B cell (primary cell): ENCODE data around the gene VAC14. TPM values are rescaled to one million over a fixed set of nuclear protein-coding genes. Genes with fewer than 3 reads are reported as not detected.

Experiments used
- ATAC-seq: fragments of 200-7000 bp; cut with Tn5 transposase; one replicate; pipeline ENCODE4 v1.10.0; 2021; ENCODE audit warnings: low read depth, mild to moderate bottlenecking, moderate number of reproducible peaks, moderate library complexity
- CTCF ChIA-PET: fragments of 350-600 bp; sonication (Branson Sonifier 250); formaldehyde crosslinking; loops from one replicate; lab custom pipeline; 2021; ENCODE audit warnings: antibody characterized with exemption, inconsistent platforms; lab: Charles Lee
- POLR2A ChIA-PET: fragments of 350-600 bp; sonication (Branson Sonifier 250); formaldehyde crosslinking; loops from one replicate; lab custom pipeline; 2021; ENCODE audit warnings: antibody characterized with exemption; lab: Charles Lee
- DNase-seq: peaks from one replicate; pipeline ENCODE4 v3.0.0; 2013
- H2AFZ ChIP-seq: 2 replicates; pipeline ENCODE4 v1.6.1; 2012; ENCODE audit warnings: mild to moderate bottlenecking, low read depth, low read length; ENCODE audit not compliant: insufficient read depth, poor library complexity, severe bottlenecking
- H3K27ac ChIP-seq, 2 donors: 1 replicate in 1 of 2; 2 replicates in 1 of 2; pipeline ENCODE4 v1.5.1; 2012 to 2013; ENCODE audit warnings: low read length in 2 of 2, mild to moderate bottlenecking in 2 of 2, moderate library complexity in 1 of 2
- H3K27me3 ChIP-seq, 4 experiments: fragments of 200-600 bp in 1 of 4; sonication (generic) in 1 of 4; replicated peaks in 1 of 4; 1 replicate in 2 of 4; 2 replicates in 2 of 4; pipeline versions ENCODE4 v1.6.1 to v1.7.0; 2013 to 2016; ENCODE audit warnings: low read length in 3 of 4, mild to moderate bottlenecking in 2 of 4, mixed read lengths in 1 of 4, moderate library complexity in 1 of 4; ENCODE audit not compliant: insufficient read depth in 4 of 4, control insufficient read depth in 3 of 4; ENCODE audit errors: control extremely low read depth in 1 of 4
- H3K36me3 ChIP-seq, 2 experiments: replicated peaks in 1 of 2; 1 replicate in 1 of 2; 2 replicates in 1 of 2; pipeline versions ENCODE4 v1.6.1 to v1.7.1; 2013; ENCODE audit warnings: low read length in 1 of 2; ENCODE audit not compliant: insufficient read depth in 2 of 2, control insufficient read depth in 1 of 2; ENCODE audit errors: control extremely low read depth in 1 of 2, extremely low read depth in 1 of 2
- H3K4me1 ChIP-seq, 2 donors: fragments of 200-600 bp in 1 of 2; sonication (generic) in 1 of 2; 1 replicate in 1 of 2; 2 replicates in 1 of 2; pipeline versions ENCODE4 v1.5.1 to v1.6.1; 2013 to 2017; ENCODE audit warnings: low read length in 2 of 2; ENCODE audit not compliant: control insufficient read depth in 2 of 2, insufficient read depth in 2 of 2
- H3K4me2 ChIP-seq: replicated peaks from 2 replicates; pipeline ENCODE3; 2012; ENCODE audit warnings: mild to moderate bottlenecking, low read depth, low read length; ENCODE audit not compliant: poor library complexity, severe bottlenecking
- H3K4me3 ChIP-seq, 5 experiments: fragments of 200-600 bp in 1 of 5; sonication (generic) in 1 of 5; 1 replicate in 3 of 5; 2 replicates in 2 of 5; pipeline versions ENCODE4 v1.5.1 to v1.7.0; 2011 to 2016; ENCODE audit warnings: low read length in 4 of 5, mild to moderate bottlenecking in 4 of 5, low read depth in 2 of 5, control low read depth in 1 of 5, moderate library complexity in 1 of 5; ENCODE audit not compliant: insufficient read depth in 1 of 5; ENCODE audit errors: control extremely low read depth in 1 of 5, extremely low read depth in 1 of 5
- H3K79me2 ChIP-seq: fragments of 200-600 bp; sonication (generic); one replicate; pipeline ENCODE4 v1.6.0; 2016; ENCODE audit warnings: low read length; ENCODE audit not compliant: control insufficient read depth, insufficient read depth
- H3K9ac ChIP-seq: fragments of 200-600 bp; sonication (generic); 2 replicates; pipeline ENCODE4 v1.6.1; 2017; ENCODE audit warnings: mild to moderate bottlenecking, low read length, moderate library complexity
- H3K9me3 ChIP-seq, 3 donors: one replicate each; pipeline versions ENCODE4 v1.6.1 to v1.7.1; 2013; ENCODE audit warnings: low read length in 2 of 3; ENCODE audit not compliant: control insufficient read depth in 2 of 3, insufficient read depth in 1 of 3; ENCODE audit errors: control extremely low read depth in 1 of 3
- H4K20me1 ChIP-seq: 2 replicates; pipeline ENCODE4 v1.6.0; 2012; ENCODE audit warnings: mild to moderate bottlenecking, low read length; ENCODE audit not compliant: insufficient read depth, control insufficient read depth, poor library complexity, severe bottlenecking
- H3K27ac Mint-ChIP-seq: one replicate; pipeline ENCODE4 v1.8.0; 2021; ENCODE audit warnings: mixed read lengths
- H3K27me3 Mint-ChIP-seq: one replicate; pipeline ENCODE4 v1.8.0; 2021; ENCODE audit warnings: mixed read lengths
- H3K4me1 Mint-ChIP-seq: one replicate; pipeline ENCODE4 v1.8.0; 2021; ENCODE audit warnings: mixed read lengths
- H3K4me3 Mint-ChIP-seq: one replicate; pipeline ENCODE4 v1.8.0; 2021; ENCODE audit warnings: mixed read lengths
- H3K9me3 Mint-ChIP-seq: one replicate; pipeline ENCODE4 v1.8.0; 2022; ENCODE audit warnings: mixed read lengths; ENCODE audit not compliant: insufficient read depth
- EZH2 ChIP-seq: IDR thresholded peaks from 2 replicates; pipeline ENCODE4 v1.6.1; 2012; ENCODE audit warnings: borderline replicate concordance, low read depth, mild to moderate bottlenecking, moderate library complexity, low read length; ENCODE audit not compliant: insufficient read depth, poor library complexity, severe bottlenecking
- WGBS: methylation state at CpG from one replicate; pipeline ENCODE4 v1.1.5; 2013; ENCODE audit warnings: missing lambda C conversion rate; ENCODE audit not compliant: insufficient coverage; 5-methylcytosine and 5-hydroxymethylcytosine counted together
- intact Hi-C: fragments of 100-400 bp; cut with micrococcal nuclease; formaldehyde crosslinking; loops from one replicate; pipeline ENCODE4 v1.10.0; 2022
- polyA plus RNA-seq: library from polyadenylated mRNA; depleted of rRNA; stranded (reverse); fragments of >200 nt; gene quantifications from 2 replicates; pipeline ENCODE4 v1.2.3, GENCODE V29; 2012
- total RNA-seq, 2 donors: library from RNA; stranded (reverse); fragments of 120-200 nt in 1 of 2; gene quantifications; 1 replicate in 1 of 2; 2 replicates in 1 of 2; pipeline versions ENCODE4 v1.2.3 to v1.2.4, GENCODE V29; 2013 to 2022
- TF ChIP-seq, protein P1 (sequence below): fragments of 200-600 bp; IDR thresholded peaks from one replicate; pipeline ENCODE4 v1.8.0; 2022; ENCODE audit warnings: antibody characterized with exemption, mild to moderate bottlenecking

The VAC14 gene
- total and polyA plus RNA-seq, 2 donors (not counting 1 experiment from before 2014, with no cell fraction given): 42.6 to 64.7 TPM

DNA sequence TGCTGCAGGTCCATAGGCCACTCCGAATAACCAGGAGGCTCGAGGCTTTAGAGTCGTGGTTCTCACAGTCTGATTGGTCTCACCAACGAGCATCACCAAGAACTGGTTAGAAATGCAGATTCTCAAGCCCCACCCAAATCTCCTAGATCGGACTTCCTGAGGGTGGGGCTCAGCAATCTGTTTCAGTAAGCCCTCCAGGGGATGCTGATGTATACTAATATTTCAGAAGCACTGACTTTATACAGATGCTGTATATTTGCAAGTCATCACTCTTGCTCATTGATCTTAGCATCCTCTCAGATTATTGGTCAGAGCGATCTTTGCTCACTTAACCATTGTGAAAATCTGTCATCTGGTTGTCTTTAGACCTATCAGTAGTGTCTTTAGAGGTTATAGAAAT is 4.4 kb upstream of the VAC14 start:
- DNase-seq (no peak), ATAC-seq (no peak)
- H3K27ac ChIP-seq: no peak overlapping the region
- peaks cover 3 to 5% of the 10 kb centered on the region in 2 donors for H3K4me1 ChIP-seq
- intact Hi-C loops: loop anchor here (10.0 kb wide), 1 partner anchor 1289 kb away; the partner anchor contains the start of genes DHX38 and TXNL4B
- H2AFZ ChIP-seq: no peak overlapping the region
- Mint-ChIP-seq H3K4me1 (peaks cover 11% of the 10 kb centered on the region), H3K9me3 (no peaks in the 10 kb centered on the region), H3K4me3 (no peak overlapping the region), H3K27me3 (peaks cover 26% of the 10 kb centered on the region), H3K27ac (no peak overlapping the region)
- no peak overlapping the region for H3K4me2 ChIP-seq
- peaks cover 0 to 2% (median 2%) of the 10 kb centered on the region in 3 donors for H3K9me3 ChIP-seq
- WGBS: 73% methylated on average over 4 of the region's 6 CpGs
- peaks cover under 1% of the 10 kb centered on the region for H4K20me1 ChIP-seq
- H3K9ac ChIP-seq: no peak overlapping the region
- ChIA-PET POLR2A (no interaction called here), CTCF (no interaction called here)
- no peak overlapping the region for H3K4me3 ChIP-seq
- peaks cover 0 to 11% (median 3%) of the 10 kb centered on the region in 4 experiments for H3K27me3 ChIP-seq
- peaks cover 3% of the 10 kb centered on the region for H3K79me2 ChIP-seq
- TF ChIP-seq, protein P1, sequence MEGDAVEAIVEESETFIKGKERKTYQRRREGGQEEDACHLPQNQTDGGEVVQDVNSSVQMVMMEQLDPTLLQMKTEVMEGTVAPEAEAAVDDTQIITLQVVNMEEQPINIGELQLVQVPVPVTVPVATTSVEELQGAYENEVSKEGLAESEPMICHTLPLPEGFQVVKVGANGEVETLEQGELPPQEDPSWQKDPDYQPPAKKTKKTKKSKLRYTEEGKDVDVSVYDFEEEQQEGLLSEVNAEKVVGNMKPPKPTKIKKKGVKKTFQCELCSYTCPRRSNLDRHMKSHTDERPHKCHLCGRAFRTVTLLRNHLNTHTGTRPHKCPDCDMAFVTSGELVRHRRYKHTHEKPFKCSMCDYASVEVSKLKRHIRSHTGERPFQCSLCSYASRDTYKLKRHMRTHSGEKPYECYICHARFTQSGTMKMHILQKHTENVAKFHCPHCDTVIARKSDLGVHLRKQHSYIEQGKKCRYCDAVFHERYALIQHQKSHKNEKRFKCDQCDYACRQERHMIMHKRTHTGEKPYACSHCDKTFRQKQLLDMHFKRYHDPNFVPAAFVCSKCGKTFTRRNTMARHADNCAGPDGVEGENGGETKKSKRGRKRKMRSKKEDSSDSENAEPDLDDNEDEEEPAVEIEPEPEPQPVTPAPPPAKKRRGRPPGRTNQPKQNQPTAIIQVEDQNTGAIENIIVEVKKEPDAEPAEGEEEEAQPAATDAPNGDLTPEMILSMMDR: no peak
- no peak for TF ChIP-seq EZH2
- no peaks in the 10 kb centered on the region for H3K36me3 ChIP-seq

DNA sequence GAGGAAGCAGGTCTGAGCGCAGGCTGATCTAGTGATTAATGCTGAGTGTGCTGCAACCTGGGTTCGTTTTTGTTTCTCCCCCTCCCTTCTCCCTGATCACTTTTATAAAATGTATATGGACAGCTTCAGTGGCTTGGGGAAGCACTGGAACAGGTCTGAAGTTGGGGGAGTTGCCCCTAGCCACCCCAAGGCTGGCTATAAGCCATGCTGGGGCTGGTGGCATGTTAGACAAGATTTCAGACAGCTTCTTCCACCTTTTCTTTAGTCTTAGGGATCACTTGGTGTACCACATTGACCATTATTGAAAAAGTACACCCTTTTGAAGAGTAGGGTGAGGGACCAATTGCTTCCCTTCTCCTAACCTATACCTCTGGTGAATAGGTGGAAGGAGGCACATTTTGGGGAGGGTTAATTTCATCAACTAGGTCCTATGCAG is 3.8 kb upstream of the VAC14 start:
- H3K4me1 ChIP-seq: peaks cover 7 to 11% of the 10 kb centered on the region in 2 donors
- ChIA-PET CTCF (interaction anchor here (2.5 kb wide), 1 partner anchor 34 kb away, joined by 8 read pairs; no protein-coding TSS in a partner anchor), POLR2A (no interaction called here)
- peaks cover 21% of the 10 kb centered on the region for H3K27me3 Mint-ChIP-seq
- no peak overlapping the region for H3K4me3 Mint-ChIP-seq
- no peak overlapping the region for H3K9ac ChIP-seq
- H4K20me1 ChIP-seq: peaks cover 4% of the 10 kb centered on the region
- H3K27ac Mint-ChIP-seq: no peak overlapping the region
- H3K36me3 ChIP-seq: no peaks in the 10 kb centered on the region
- no peak for ATAC-seq
- no peak for DNase-seq
- H3K4me2 ChIP-seq: no peak overlapping the region
- no peak overlapping the region for H3K4me3 ChIP-seq
- H3K4me1 Mint-ChIP-seq: peaks cover 17% of the 10 kb centered on the region
- H3K79me2 ChIP-seq: peaks cover 10% of the 10 kb centered on the region
- H2AFZ ChIP-seq: no peak overlapping the region
- H3K9me3 Mint-ChIP-seq: no peaks in the 10 kb centered on the region
- WGBS: no CpG with 5 or more reads among the region's 2 CpGs
- peaks cover 0 to 2% (median 2%) of the 10 kb centered on the region in 3 donors for H3K9me3 ChIP-seq
- intact Hi-C loops: loop anchor here (5.0 to 10.0 kb wide), 4 partner anchors 758 to 1962 kb away; partner anchors contain the start of genes DHX38, PHLPP2, TANGO6 and TXNL4B
- TF ChIP-seq EZH2: no peak
- TF ChIP-seq, protein P1: no peak
- peaks cover 0 to 11% (median 3%) of the 10 kb centered on the region in 4 experiments for H3K27me3 ChIP-seq
- H3K27ac ChIP-seq: no peak overlapping the region
